PC-3 (cell line): ENCODE results near the gene NR5A1.

Source experiments
- CTCF ChIP-seq: fragments of 300-600 bp; sonication (generic); conservative IDR thresholded peaks from 2 replicates; pipeline ENCODE4 v1.5.1; 2017; ENCODE audit warnings: antibody characterized with exemption, low read depth, mild to moderate bottlenecking, low read length
- EZH2 ChIP-seq: fragments of 300-600 bp; sonication (generic); IDR thresholded peaks from one replicate; pipeline ENCODE4 v1.6.1; 2017; ENCODE audit warnings: antibody characterized with exemption, mild to moderate bottlenecking, low read length; ENCODE audit not compliant: unreplicated experiment

GRCh38 chr9:124530246-124530645 lies 23.0 kb upstream of the NR5A1 start:
- TF ChIP-seq EZH2 (no peak), CTCF (no peak)
